ENCODE results near the gene ATG16L1. TPM values are rescaled to one million over a fixed set of nuclear protein-coding genes. Genes with fewer than 3 reads are reported as not detected.

ATG16L1 gene
- polyA plus RNA-seq, 1 donor (not counting 4 experiments of a cell fraction or from before 2014, with no cell fraction given) = 38.5 TPM

GRCh38 chr2:233328922-233329321, 77.4 kb downstream of the ATG16L1 start:
- no peaks in the 10 kb centered on the region for H3K9me1 ChIP-seq (ENCODE audit: control insufficient read depth, extremely low read depth, insufficient read depth, low read length)
- TF ChIP-seq EZH2 (IDR thresholded peaks at IDR 0.05; ENCODE audit: low read length) = no peak
- no peak for TF ChIP-seq CTCF (optimal IDR thresholded peaks at IDR 0.05 in 1 of 3, IDR thresholded peaks at IDR 0.05 in 1 of 3, conservative IDR thresholded peaks at IDR 0.05 in 1 of 3; ENCODE audit: extremely low read depth in 1 of 3, insufficient read depth in 2 of 3, low read length in 3 of 3)

GRCh38 chr2:233329489-233330135, 78.1 kb downstream of the ATG16L1 start:
- Histone ChIP-seq H3K9me1 (ENCODE audit: control insufficient read depth, extremely low read depth, insufficient read depth, low read length) (no peaks in the 10 kb centered on the region), H2AFZ (ENCODE audit: control insufficient read depth, low read length) (no peak overlapping the region), H3K9ac (ENCODE audit: control insufficient read depth, extremely low read depth, insufficient read depth, low read length) (no peak overlapping the region), H3K36me3 (ENCODE audit: control insufficient read depth in 2 of 2, extremely low read depth in 1 of 2, insufficient read depth in 2 of 2, low read length in 2 of 2) (no peaks in the 10 kb centered on the region), H3K9me3 (ENCODE audit: control insufficient read depth, low read depth, low read length) (no peaks in the 10 kb centered on the region), H3K4me3 (ENCODE audit: control insufficient read depth in 2 of 3, extremely low read depth in 1 of 3, insufficient read depth in 2 of 3, low read depth in 1 of 3, low read length in 3 of 3) (no peak overlapping the region), H4K20me1 (ENCODE audit: control insufficient read depth, extremely low read depth, insufficient read depth, low read length) (no peaks in the 10 kb centered on the region), H3K4me1 (ENCODE audit: control insufficient read depth, extremely low read depth, insufficient read depth, low read length) (no peaks in the 10 kb centered on the region), H3K27me3 (ENCODE audit: control insufficient read depth, extremely low read depth, insufficient read depth, low read length) (peaks cover 17% of the 10 kb centered on the region), H3K27ac (ENCODE audit: control insufficient read depth, insufficient read depth, low read length) (no peak overlapping the region), H3K4me2 (ENCODE audit: control insufficient read depth, extremely low read depth, insufficient read depth, low read depth, low read length) (no peak overlapping the region), H3K79me2 (ENCODE audit: control insufficient read depth, insufficient read depth, low read length) (no peaks in the 10 kb centered on the region)
- dilution Hi-C loops (cut with MboI; ENCODE audit: extremely low pct_ligation_motif_present, low sequenced_read_pairs) = no loop called here
- FAIRE-seq (no peak), DNase-seq (ENCODE audit: low read depth, low spot score) (no peak)
- TF ChIP-seq EZH2 (IDR thresholded peaks at IDR 0.05; ENCODE audit: low read length) (no peak), CTCF (optimal IDR thresholded peaks at IDR 0.05 in 1 of 3, IDR thresholded peaks at IDR 0.05 in 1 of 3, conservative IDR thresholded peaks at IDR 0.05 in 1 of 3; ENCODE audit: extremely low read depth in 1 of 3, insufficient read depth in 2 of 3, low read length in 3 of 3) (no peak)

More at GRCh38 chr2:233328922-233329321, 77.4 kb downstream of the ATG16L1 start:
- Histone ChIP-seq H3K4me2 (ENCODE audit: control insufficient read depth, extremely low read depth, insufficient read depth, low read depth, low read length) (no peak overlapping the region), H4K20me1 (ENCODE audit: control insufficient read depth, extremely low read depth, insufficient read depth, low read length) (no peaks in the 10 kb centered on the region), H2AFZ (ENCODE audit: control insufficient read depth, low read length) (no peak overlapping the region), H3K4me1 (ENCODE audit: control insufficient read depth, extremely low read depth, insufficient read depth, low read length) (no peaks in the 10 kb centered on the region), H3K27ac (ENCODE audit: control insufficient read depth, insufficient read depth, low read length) (no peak overlapping the region), H3K79me2 (ENCODE audit: control insufficient read depth, insufficient read depth, low read length) (no peaks in the 10 kb centered on the region), H3K9me3 (ENCODE audit: control insufficient read depth, low read depth, low read length) (no peaks in the 10 kb centered on the region), H3K36me3 (ENCODE audit: control insufficient read depth in 2 of 2, extremely low read depth in 1 of 2, insufficient read depth in 2 of 2, low read length in 2 of 2) (no peaks in the 10 kb centered on the region), H3K27me3 (ENCODE audit: control insufficient read depth, extremely low read depth, insufficient read depth, low read length) (peaks cover 11% of the 10 kb centered on the region), H3K9ac (ENCODE audit: control insufficient read depth, extremely low read depth, insufficient read depth, low read length) (no peak overlapping the region), H3K4me3 (ENCODE audit: control insufficient read depth in 2 of 3, extremely low read depth in 1 of 3, insufficient read depth in 2 of 3, low read depth in 1 of 3, low read length in 3 of 3) (no peak overlapping the region)
- dilution Hi-C loops (cut with MboI; ENCODE audit: extremely low pct_ligation_motif_present, low sequenced_read_pairs) = no loop called here
- FAIRE-seq (no peak), DNase-seq (ENCODE audit: low read depth, low spot score) (no peak)

Measured in keratinocyte (primary cell).